ENCODE measurements around the gene TMPRSS9.
A peak's percentile ranks its signal among the peaks of the same experiment; 100 is the strongest.
"Not testable (repeated sequence)": the region's sequence is repeated elsewhere in the genome, so short reads cannot be mapped to it uniquely, and the experiment has no call there.

TMPRSS9 gene

GRCh38 chr19:2461751-2462634 lies 101.9 kb downstream of the TMPRSS9 start:
- Histone ChIP-seq H3K4me1 (no peaks in the 10 kb centered on the region), H3K4me3 (ENCODE audit: low read depth, low read length) (peak overlapping the region; percentile 48), H3K79me2 (no peaks in the 10 kb centered on the region), H2AFZ (peak overlapping the region; percentile 82), H3K27me3 (ENCODE audit: control insufficient read depth, insufficient read depth, low read length) (no peaks in the 10 kb centered on the region), H3K9me3 (ENCODE audit: control insufficient read depth, low read length) (no peaks in the 10 kb centered on the region), H3K4me2 (ENCODE audit: low read length) (peak overlapping the region; percentile 90), H3K9ac (no peak overlapping the region), H3K36me3 (ENCODE audit: control insufficient read depth, insufficient read depth, low read length) (no peaks in the 10 kb centered on the region), H3K27ac (no peak overlapping the region)
- no peak for TF ChIP-seq CTCF (IDR thresholded peaks at IDR 0.05)

- Histone ChIP-seq H3K4me2 (ENCODE audit: low read length) (peak overlapping the region; percentile 90), H2AFZ (peak overlapping the region; percentile 82), H3K4me1 (no peaks in the 10 kb centered on the region), H3K9ac (no peak overlapping the region), H3K27me3 (ENCODE audit: control insufficient read depth, insufficient read depth, low read length) (no peaks in the 10 kb centered on the region), H3K79me2 (no peaks in the 10 kb centered on the region), H3K4me3 (ENCODE audit: low read depth, low read length) (peak overlapping the region; percentile 48), H3K9me3 (ENCODE audit: control insufficient read depth, low read length) (no peaks in the 10 kb centered on the region), H3K27ac (no peak overlapping the region), H3K36me3 (ENCODE audit: control insufficient read depth, insufficient read depth, low read length) (no peaks in the 10 kb centered on the region)
- no peak for TF ChIP-seq CTCF (IDR thresholded peaks at IDR 0.05)
These were observed 102.8 kb downstream of the TMPRSS9 start for GRCh38 chr19:2462635-2463421.

GRCh38 chr19:2463694-2464093 lies 103.6 kb downstream of the TMPRSS9 start:
- H3K79me2 ChIP-seq, H3K27ac ChIP-seq: not testable (repeated sequence)

GRCh38 chr19:2464389-2464788 lies 104.3 kb downstream of the TMPRSS9 start:
- no peak overlapping the region for H3K9ac ChIP-seq
- H3K27ac ChIP-seq: no peak overlapping the region
- H3K4me2 ChIP-seq (ENCODE audit: low read length): no peak overlapping the region
- peak overlapping the region; percentile 38 for H2AFZ ChIP-seq
- H3K36me3 ChIP-seq (ENCODE audit: control insufficient read depth, insufficient read depth, low read length): no peaks in the 10 kb centered on the region
- H3K27me3 ChIP-seq (ENCODE audit: control insufficient read depth, insufficient read depth, low read length): no peaks in the 10 kb centered on the region
- no peaks in the 10 kb centered on the region for H3K9me3 ChIP-seq (ENCODE audit: control insufficient read depth, low read length)
- H3K4me3 ChIP-seq (ENCODE audit: low read depth, low read length): no peak overlapping the region
- no peaks in the 10 kb centered on the region for H3K79me2 ChIP-seq
- no peak for TF ChIP-seq CTCF (IDR thresholded peaks at IDR 0.05)
- H3K4me1 ChIP-seq: no peaks in the 10 kb centered on the region

More at GRCh38 chr19:2463694-2464093, 103.6 kb downstream of the TMPRSS9 start:
- not testable (repeated sequence) for H3K36me3 ChIP-seq (ENCODE audit: control insufficient read depth, insufficient read depth, low read length); H3K9ac ChIP-seq; H3K4me3 ChIP-seq (ENCODE audit: low read depth, low read length); H3K27me3 ChIP-seq (ENCODE audit: control insufficient read depth, insufficient read depth, low read length); H3K9me3 ChIP-seq (ENCODE audit: control insufficient read depth, low read length); H3K4me2 ChIP-seq (ENCODE audit: low read length); H3K4me1 ChIP-seq
- H2AFZ ChIP-seq: peak overlapping the region; percentile 61

- Histone ChIP-seq H3K9ac (no peak overlapping the region), H3K36me3 (ENCODE audit: control insufficient read depth, insufficient read depth, low read length) (no peaks in the 10 kb centered on the region), H3K27me3 (ENCODE audit: control insufficient read depth, insufficient read depth, low read length) (no peaks in the 10 kb centered on the region), H3K4me2 (ENCODE audit: low read length) (no peak overlapping the region), H3K9me3 (ENCODE audit: control insufficient read depth, low read length) (no peaks in the 10 kb centered on the region), H3K79me2 (no peaks in the 10 kb centered on the region), H3K27ac (no peak overlapping the region), H3K4me3 (ENCODE audit: low read depth, low read length) (no peak overlapping the region), H3K4me1 (no peaks in the 10 kb centered on the region), H2AFZ (no peak overlapping the region)
- TF ChIP-seq CTCF (IDR thresholded peaks at IDR 0.05): no peak
These were observed 108.5 kb downstream of the TMPRSS9 start for GRCh38 chr19:2468596-2468995.
